H1 (cell line): ENCODE results near the gene GPR26. TPM values are rescaled to one million over a fixed set of nuclear protein-coding genes. Genes with fewer than 3 reads are reported as not detected.

ENCODE experiments used
- CHD7 ChIP-seq: fragments of 300-600 bp; sonication (generic); IDR thresholded peaks from 2 replicates; pipeline ENCODE4 v1.7.1; 2012; ENCODE audit warnings: low read length, moderate library complexity, mild to moderate bottlenecking, inconsistent platforms; ENCODE audit not compliant: insufficient replicate concordance
- EGR1 ChIP-seq: IDR thresholded peaks from 2 replicates; pipeline ENCODE4 v1.6.1; 2011; ENCODE audit warnings: low read depth, low read length, borderline replicate concordance
- KDM1A ChIP-seq: fragments of 200-600, 300-600 bp; sonication (generic); IDR thresholded peaks from 2 replicates; pipeline ENCODE4 v1.7.1; 2016; ENCODE audit warnings: mild to moderate bottlenecking, low read length, borderline replicate concordance
- POLR2AphosphoS5 ChIP-seq: IDR thresholded peaks from 2 replicates; pipeline ENCODE4 v1.6.1; 2011; ENCODE audit warnings: low read depth, low read length
- TAF1 ChIP-seq: IDR thresholded peaks from 2 replicates; pipeline ENCODE4 v1.6.1; 2011; ENCODE audit warnings: mild to moderate bottlenecking, low read depth, low read length
- polyA plus RNA-seq, 7 experiments: library from polyadenylated mRNA; depleted of rRNA in 3 of 7; stranded (reverse) in 5 of 7; unstranded in 2 of 7; fragments of >200 nt in 5 of 7; fragments of 200-250 nt in 2 of 7; gene quantifications; 1 replicate in 5 of 7; 2 replicates in 1 of 7; 4 replicates in 1 of 7; pipeline versions ENCODE4 v1.2.1 to v1.2.3, GENCODE V29; 2011 to 2013; ENCODE audit warnings: missing spikeins in 2 of 7, mixed read lengths in 2 of 7
- total RNA-seq: library from RNA; stranded (reverse); fragmentation: NEBNext Ultra II Directional; extraction: Animal tissue kit (Norgen Biotek cat#: 25700); gene quantifications from 2 replicates; pipeline ENCODE4 v1.2.1, GENCODE V29; 2021

GPR26 gene
- total and polyA plus RNA-seq, 2 of the 8 experiments (the other 6 are each of a cell fraction or from before 2014, with no cell fraction given): 0.09 to 0.21 TPM

DNA sequence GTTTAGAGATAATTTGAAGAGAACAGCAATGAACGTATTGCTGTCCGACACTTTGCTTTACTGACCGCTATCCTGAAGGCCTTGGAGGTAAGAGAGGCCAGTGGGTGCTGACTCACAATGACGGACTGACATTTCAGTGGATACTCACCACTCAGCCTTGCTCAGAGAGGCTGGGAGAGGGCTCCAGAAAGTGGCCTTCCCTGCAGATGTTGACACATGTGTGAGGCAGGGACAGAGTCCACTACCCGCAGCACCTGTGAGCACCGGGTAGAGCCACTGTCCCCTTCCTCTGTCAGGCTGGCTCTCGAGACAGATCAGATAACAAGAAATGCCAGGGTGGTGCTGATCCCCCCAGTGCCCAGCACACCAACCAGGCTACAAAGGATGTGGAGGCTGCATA is 75.0 kb downstream of the GPR26 start (continued):
- no peak for TF ChIP-seq CHD7
- TF ChIP-seq TAF1: no peak
- no peak for TF ChIP-seq KDM1A
- TF ChIP-seq POLR2AphosphoS5: no peak
- TF ChIP-seq EGR1: no peak
- TF ChIP-seq, all 59 proteins: peak for 0
